HG02642 (cell line): ENCODE results near the gene TINCR.
"Not testable (repeated sequence)": the region's sequence is repeated elsewhere in the genome, so short reads cannot be mapped to it uniquely, and the experiment has no call there.

Source experiments
- ATAC-seq: cut with Tn5 transposase; IDR thresholded peaks from one replicate; pipeline ENCODE4 v1.9.1; 2021; ENCODE audit warnings: mild to moderate bottlenecking; ENCODE audit not compliant: unreplicated experiment, poor library complexity

Gene TINCR

DNA sequence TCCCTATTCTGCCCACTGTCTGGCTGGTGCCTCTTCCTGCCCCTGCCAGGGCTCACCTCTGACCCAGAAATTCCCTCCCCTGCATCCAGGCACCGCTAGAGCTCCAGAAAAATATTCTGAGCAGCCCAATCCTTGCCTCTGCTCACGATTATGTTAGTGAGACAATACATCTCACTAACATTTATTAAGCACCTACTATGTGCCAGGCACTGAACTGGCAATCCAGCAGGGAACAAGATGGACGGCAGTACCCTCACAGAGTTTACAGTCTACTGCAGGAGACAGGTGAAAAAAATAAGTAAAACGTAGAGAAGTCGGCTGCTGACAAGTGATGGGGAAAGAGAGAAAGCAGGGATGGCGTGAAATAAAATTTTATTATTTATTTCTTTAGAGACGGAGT is 5.5 kb downstream of the TINCR start:
- no peak for ATAC-seq

DNA sequence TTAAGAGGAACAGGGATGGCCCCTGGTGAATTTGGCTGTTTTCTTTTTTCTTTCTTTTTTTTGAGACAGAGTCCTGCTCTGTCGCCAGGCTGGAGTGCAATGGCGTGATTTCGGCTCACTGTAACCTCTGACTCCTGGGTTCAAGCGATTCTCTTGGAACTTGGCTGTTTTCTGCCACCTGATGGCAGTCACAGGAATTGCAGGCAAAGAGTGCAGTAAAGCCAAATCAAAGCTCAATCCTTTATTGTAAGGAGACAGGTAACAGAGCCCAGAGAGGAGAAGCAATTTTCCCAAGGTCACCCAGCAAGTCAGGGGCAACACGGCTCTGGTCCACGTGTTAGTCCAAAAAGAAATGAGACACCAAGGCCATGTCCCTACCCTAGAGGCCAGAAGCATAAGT is 6.2 kb downstream of the TINCR start:
- no peak for ATAC-seq

DNA sequence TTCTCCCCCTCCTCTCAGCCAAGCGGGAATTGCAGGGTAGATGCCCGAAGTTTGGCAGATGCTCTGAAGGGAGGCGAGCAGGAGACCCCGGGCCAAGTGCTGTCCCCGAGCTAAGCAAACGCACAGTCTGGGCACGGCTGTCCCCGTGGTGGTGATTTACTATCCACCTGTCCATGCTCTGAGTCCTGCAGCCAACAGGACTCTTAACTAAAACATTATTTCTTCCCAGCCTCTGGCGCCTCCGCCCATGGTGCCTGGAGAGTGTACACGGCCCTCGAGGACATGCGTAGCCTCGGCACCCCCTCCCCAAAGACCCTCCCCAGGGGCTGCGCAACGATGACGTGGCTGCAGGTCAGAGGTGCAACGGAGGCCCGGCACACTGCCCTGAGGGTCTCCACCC is 7.6 kb downstream of the TINCR start:
- ATAC-seq, result no peak

DNA sequence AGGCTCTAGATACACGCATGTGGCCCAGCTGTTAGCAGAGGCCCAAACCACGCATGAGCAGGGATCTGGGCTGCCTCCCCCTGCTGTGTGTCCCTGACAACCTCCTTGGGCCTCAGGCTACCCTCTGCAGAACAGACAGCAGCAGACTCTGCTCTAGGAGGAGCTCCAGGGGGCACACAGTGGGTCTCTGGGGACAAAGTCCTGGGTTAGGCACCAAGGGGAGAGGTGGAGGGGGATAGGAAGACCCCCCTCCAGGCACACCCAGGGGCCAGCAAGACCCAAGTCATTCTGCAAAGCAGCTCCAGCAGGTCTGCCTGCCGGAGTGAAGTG is 8.0 kb downstream of the TINCR start:
- no peak for ATAC-seq

DNA sequence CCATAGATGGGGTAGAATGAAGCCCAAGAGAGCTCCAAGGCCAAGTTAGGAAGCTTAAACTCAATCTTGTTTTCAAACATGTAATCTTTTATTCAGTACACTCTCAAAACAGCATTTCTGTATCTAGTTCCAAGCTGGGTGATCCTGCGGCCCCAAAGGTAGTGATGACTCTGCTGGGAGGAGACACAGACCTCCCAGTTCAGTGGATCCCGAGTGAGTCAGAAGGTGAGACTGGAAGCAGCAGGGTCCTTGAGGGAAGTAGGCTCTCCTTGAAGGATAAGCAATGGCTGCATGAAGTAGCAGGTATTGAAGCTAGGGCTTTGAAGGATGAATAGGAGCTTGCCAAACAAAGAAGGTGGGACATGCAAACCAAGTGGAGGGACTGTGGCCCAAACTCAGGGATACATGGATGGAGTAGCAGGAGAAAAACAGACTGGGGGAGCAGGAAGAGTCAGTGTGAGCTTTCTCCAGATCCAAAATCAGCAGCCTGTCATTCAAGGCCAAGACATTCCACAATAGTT is 9.6 kb downstream of the TINCR start:
- ATAC-seq, result no peak

DNA sequence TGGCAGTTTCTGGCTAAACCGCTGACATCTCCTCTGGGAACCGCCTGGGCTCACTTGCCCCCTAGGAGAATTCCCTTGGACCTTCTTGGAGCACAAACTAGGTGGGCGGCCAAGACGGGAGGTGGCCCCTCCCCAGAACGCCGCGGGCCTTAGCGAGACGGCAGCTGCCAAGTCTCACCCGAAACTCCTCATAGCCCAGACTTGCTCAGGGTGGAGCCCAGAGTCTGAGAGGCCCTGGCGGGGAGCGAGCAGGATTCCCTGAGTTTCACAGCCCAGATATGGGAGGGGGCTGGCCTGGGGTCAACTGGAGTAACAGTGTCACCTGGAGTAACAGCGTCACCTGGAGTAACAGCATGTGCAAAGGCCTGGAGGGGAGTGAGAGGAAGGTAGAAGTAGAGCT is 10.1 kb downstream of the TINCR start:
- ATAC-seq, result no peak

DNA sequence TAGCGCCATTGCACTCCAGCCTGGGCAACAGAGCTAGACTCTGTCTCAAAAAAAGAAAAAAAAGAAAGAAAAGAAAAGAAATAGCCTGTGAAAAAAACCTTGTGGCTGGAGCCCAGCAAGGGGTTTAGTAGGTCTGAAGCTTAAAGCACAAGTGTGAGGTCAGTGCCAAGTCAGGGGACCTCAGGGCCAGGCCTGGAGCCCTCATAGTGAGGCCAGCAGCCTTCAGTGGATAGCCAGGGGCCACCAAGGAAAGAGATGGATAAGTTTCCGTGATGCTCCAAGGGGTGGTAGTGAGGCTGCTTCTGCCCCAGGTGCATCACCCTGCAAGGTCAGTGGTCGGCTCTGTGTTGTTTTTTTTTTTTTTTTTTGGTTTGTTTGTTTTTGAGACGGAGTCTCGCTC is 12.9 kb downstream of the TINCR start:
- ATAC-seq, result no peak

DNA sequence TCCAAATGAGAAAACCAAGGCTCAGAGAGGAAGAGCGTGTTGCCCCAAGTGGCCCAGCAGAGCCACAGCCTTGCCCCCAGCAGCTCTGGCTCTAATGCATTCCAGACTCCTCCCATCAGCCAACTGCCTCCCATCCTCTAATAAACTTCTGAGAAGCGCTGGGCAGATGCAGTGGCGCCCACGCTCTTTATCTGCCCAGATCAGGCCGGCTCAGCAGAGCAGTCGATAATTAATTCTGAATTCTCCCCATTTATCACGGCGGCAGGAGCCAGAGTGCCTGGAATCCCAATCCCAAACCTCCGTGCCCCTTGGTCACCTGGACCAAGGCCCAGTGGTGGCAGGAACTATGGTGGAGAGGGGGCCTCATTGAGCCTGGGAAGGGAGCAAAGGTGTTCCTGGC is 13.9 kb downstream of the TINCR start:
- ATAC-seq, result no peak

DNA sequence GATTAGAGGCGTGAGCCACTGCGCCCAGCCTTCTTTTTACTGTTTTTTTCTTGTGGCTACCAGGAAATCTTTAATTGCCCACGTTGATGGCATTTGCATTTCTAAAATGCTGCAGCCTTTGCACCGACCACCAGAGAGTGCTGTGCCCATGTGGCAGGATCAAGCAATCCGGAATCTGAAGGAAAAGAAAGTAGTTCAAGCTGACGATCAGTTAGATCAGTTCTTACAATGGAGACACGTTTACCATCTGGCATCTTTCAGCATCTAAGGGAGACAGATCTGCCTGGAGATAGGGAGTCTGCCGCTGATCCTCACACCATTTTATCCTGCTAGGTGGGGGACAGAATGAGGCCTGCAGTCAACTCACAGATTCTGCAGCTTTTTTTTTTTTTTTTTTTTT is 19.9 kb downstream of the TINCR start:
- no peak for ATAC-seq

DNA sequence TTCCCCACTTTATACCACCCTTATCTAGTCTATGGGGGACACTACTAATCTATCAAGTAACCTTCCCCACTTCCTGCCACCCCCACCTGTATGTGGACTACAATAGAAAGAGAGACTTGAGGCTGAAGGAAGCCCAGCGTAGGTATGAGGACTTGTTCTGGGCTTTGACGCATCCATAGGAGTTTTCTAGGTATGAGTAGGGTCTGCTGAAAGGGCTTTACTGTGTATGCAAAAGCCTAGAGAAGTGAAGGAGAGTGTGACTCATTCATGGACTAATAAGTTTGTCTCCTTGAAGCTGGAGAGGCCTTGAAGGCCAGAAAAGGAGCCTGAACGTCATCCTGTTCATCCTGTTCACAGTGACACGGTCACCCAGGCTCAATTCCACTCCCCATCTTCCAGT is 21.8 kb downstream of the TINCR start:
- no peak for ATAC-seq

DNA sequence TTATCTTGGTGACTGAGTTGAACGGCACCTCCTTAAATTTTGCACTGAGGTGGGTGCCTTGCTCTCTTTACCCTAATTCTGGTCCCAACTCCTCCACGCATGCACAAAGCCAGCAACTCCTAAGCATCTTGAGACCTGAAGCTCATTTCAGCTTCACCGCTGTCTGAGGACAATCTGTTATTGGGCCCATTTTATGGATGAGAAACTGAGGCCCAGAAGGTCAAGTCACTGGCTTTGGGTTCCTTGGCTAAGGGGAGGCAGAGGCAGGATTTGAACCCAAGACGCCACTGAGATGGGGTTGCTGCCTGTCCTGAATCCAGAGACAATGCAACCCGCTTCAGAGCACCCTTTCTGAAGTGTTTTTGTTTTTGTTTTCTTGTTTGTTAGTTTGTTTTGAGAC is 22.7 kb downstream of the TINCR start:
- no peak for ATAC-seq

DNA sequence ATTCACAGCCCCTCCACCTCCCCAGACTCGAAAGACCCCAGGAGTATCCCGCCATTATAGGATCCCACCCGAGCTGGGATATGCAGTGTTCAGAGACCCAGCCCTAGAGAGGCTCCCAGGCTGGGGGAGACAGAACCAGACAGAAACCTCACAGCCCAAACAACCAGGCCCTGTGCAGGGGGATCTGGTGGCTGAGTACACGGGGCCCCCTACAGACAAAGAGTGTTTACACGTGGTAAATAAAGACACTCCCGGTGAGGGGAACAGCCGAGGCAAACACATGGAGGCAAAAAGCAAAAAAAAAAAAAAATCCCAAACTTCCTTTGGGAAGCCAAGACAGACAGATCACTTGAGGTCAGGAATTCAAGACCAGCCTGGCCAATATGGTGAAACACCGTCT is 25.1 kb downstream of the TINCR start:
- no peak for ATAC-seq

DNA sequence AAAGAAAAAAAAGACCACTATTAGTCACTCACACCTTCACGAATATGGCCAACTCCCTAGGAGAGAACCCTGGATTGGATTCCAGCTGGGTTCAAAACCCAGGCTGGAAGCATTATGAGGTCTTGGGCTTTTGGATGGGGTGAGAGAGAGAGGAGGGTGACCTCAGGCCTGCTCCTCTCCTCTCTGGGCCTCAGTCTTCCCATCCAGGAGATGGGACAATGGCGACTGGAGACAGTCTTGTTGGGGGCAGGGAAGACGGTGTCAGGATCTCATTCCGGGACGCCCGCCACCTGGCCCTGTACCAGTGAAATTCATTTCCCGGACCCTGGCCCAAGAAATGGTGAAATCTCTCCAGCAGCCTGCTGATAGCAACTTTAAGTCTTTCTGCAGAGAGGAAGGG is 26.3 kb downstream of the TINCR start:
- ATAC-seq, result no peak

DNA sequence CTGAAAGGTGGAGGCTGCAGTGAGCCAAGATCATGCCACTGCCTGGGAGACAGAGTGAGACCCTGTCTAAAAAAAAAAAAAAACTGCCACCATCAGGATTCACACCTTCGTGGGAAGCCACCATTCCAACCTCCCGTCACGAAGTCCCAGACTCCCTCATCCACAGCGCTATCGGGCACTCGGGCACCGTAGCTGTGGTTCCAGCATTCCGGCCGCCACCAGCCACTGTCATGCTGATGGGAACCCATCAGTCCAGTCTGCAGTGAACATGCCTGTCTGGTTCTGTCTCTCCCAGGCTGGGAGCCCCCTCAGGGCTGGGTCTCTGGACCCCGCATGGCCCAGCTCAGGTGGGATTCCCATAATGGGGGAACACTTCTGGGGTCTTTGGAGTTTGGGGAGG is 27.5 kb downstream of the TINCR start:
- no peak for ATAC-seq

DNA sequence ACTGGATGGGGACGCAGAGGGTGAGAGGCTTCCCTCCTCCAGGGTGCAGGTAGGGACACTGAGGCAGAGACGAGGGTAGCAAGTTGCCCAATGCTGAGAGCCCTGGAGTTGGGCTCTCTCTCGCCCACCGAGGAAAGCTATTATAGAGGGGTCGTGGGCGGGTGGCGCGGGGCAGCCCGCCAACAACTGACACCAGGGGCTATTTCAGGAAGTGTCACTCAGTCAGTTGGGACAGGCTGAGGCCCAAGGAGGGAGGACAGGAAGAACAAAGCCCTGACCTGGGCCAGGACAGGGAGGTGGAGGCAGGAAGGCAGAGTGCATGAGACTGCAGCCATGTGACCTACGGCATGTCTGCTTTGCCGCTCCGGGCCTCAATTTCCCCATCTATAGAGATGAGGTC is 29.9 kb downstream of the TINCR start:
- no peak for ATAC-seq

DNA sequence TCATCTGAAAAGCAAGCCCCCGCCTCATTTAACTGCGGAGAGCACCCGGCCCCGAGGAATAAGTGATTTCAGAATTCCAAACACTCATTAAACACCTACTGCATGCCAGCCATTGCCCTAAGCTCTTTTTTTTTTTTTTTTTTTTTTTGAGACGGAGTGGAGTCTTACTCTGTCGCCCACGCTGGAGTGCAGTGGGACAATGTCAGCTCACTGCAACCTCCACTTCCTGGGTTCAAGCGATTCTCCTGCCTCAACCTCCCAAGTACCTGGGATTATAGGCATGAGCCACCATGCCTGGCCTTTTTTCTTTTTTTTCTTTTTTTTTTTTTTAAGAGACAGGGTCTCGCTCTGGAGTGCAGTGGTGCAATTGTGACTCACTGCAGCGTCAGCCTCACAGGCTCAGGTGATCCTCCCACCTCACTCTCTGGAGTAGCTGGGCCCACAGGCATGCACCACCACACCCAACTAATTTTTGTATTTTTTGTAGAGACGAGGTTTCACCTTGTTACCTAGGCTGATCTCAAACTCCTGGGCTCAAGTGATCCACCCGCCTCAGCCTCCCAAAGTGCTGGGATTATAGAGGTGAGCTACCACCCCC is 30.7 kb downstream of the TINCR start:
- not testable (repeated sequence) for ATAC-seq

DNA sequence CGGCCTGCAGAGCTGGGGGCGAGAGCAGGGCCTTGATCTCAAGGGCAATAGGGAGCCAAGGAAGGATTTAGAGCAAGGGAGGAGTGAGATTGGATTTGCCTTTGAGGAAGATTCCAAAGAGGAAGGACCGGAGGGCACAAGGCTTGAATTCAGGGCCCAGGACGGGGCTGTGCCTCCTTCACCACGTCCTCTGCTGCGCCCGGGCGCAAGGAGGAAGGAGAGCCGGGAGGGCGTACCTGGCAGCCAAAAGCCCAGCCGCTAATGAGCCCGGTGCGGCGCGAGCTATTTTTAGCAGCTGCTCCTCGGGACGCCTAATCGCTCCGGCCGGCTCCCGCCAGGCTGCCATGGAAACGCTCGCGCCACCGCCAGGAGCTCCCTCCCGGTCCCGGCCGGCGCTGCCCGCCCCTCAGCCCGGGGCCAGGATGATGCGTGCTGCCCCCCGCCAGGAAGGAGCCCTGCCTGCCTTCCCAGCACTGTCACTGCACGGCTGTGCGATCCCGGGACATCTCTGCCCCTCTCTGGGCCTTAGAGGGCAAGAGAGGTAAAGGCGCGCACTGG is 31.3 kb downstream of the TINCR start:
- ATAC-seq, result no peak

DNA sequence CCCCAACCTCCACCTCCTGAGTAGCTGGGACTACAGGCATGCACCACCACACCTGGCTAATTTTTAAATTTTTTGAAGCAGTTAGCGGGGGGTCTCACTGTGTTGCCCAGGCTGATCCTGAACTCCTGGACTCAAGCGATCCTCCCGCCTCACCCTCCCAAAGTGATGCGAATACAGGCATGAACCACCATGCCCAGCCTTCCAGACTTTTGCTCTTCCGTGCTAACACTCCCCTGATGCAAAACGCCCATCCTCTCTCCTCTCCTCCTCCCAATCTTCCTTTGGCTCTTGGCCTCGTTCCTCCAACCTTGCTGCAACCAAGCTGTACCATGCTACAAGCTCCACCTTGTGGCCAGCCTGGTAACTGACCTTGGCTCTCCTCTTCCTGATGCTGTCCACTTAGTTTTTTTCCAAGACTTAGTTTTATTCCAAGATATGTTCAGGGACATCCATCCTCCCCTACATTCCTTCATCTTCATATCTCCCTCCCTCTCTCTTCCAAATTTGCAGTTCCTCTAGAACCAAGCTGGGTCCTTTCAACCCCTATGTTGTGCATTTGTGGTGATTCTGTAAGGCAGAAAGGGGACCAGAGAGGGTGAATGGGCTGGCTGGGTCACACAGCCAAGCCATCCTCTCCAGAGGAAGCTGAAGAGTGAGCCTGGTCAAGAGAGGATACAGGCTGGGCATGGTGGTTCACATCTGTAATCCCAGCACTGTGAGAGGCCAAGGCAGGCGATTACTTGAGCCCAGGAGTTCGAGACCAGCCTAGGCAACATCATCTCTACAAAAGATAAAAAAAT is 32.8 kb downstream of the TINCR start:
- ATAC-seq, result no peak

DNA sequence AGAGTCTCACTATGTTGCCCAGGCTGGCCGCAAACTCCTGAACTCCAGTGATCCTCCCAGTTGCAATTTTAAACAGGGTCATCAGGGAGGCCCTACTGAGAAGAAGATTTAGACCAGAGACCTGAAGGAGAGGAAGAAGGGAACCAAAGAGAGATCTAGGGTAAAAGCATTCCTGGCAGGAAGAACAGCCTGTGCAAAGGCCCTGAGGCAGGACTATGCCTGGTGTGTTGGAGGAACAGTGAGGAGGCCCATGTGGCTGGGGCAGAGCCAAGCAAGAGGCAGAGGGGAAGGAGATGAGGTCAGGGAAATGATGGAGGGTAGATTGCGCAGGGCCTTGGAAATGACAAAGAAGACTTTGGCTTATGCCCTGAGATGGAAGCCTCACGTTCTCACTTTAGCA is 34.5 kb downstream of the TINCR start:
- no peak for ATAC-seq

DNA sequence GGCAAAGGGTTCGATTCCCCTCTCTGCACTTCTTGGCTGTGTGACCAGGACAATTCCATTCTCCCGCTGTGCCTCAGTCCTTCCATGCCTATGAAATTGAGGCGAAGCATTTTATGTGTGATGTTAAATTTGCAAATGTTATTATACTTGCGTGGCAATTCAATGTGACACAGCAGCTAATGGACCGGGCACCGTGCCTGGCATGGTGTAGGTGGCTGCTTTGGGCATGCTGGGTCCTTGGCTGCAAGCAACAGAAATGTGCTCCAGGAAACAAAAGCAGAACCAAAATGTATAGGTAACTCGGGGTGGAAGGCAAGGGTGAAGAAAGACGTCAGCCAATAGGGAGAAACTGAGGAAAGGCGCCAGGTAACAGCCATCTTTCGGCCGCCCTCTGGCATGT is 37.1 kb downstream of the TINCR start:
- ATAC-seq, result no peak

DNA sequence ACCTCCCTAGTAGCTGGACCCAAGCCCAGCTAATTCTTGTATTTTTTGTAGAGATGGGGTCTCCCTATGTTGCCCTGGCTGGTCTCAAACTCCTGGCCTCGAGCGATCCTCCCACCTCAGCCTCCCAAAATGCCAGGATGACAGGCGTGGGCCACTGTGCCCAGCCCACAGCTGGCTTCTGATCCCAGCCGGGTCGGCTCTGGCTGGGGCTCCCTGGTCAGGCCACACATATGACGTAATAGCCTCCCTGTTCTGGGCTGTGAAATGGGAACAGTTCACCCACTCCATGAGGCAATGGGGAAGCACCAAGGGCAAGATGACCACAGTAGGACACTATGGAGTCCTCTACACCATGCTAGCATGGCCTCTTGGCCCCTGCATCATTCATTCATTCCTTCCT is 41.1 kb downstream of the TINCR start:
- ATAC-seq, result no peak

DNA sequence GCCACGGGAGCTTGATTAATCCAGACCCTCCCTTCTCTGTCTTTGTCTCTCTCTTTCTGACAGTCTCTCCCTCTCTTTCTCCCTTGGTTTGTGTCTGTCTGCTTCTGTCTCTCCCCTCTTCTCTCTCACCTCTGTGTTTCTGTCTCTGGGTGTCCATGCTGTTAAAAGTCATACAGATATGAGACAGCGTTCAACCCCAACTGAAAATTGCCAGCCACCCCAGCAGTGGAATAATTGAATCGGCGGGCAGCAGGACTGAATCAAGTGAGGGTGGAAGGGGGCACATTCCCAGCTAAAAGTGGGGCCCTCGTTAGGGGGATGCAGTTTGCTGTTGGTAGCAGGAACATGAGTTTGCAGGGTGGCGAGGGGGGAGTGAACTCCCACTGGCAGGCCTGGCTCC is 43.7 kb downstream of the TINCR start:
- ATAC-seq, result no peak
